Measurements from ENCODE around the gene PEAR1.

The PEAR1 gene

DNA sequence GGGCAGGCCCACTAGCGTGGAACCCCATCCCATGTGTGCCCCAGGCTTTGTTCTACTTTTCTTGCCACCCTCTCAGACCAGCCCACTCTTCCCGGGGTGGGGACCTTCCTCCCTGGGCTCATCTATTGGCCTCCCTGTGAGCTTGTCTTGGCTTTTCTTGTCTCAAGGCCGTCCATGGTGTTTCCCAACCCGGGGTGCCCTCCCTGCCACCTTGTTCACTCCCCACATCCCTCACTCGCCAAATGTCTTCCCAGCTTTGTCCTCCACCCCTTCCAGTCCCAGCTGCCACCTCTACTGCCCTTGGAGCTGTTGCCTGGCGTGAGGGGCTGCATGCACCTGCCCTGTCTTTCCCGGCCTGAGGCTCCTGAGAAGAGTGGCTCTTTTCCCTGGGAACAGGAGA is 45.3 kb downstream of the PEAR1 start:
- no peaks in the 10 kb centered on the region for H3K4me1 Mint-ChIP-seq
- no peak overlapping the region for H3K27ac Mint-ChIP-seq
- peaks cover 13% of the 10 kb centered on the region for H3K27me3 Mint-ChIP-seq
- peaks cover 6% of the 10 kb centered on the region for H3K36me3 Mint-ChIP-seq
- ATAC-seq: no peak
- H3K9me3 Mint-ChIP-seq: no peaks in the 10 kb centered on the region
- no peak overlapping the region for H3K4me3 Mint-ChIP-seq

DNA sequence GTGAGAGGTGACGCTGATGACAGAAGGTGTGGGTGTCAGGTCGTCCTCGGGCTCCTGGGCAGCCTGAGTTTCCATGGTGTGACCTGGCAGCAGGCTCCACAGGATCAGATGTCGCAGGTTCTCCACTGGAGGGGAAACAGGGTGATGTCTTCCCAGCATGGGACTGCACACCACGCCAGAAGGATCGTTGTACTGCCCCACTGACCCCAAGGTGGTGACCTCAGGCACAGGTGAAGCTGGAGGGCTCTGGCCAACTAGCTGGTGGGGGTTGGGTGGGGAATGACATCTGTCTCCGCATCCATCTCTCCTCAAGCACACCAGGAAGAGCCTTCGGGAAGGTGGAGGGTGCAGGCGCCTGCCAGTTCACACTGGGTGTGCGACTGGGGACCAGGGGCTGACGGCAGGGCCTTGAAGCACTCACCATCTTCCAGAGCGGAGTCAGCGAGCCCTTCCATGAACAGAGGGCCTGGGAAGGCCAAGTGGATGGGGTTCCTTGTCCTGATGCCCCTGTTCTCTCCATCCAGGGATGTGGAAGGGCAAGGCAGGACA is 46.3 kb downstream of the PEAR1 start:
- Mint-ChIP-seq H3K36me3 (peaks cover 6% of the 10 kb centered on the region), H3K4me1 (no peaks in the 10 kb centered on the region), H3K4me3 (no peak overlapping the region), H3K9me3 (no peaks in the 10 kb centered on the region), H3K27me3 (peaks cover 9% of the 10 kb centered on the region), H3K27ac (no peak overlapping the region)
- ATAC-seq: no peak

DNA sequence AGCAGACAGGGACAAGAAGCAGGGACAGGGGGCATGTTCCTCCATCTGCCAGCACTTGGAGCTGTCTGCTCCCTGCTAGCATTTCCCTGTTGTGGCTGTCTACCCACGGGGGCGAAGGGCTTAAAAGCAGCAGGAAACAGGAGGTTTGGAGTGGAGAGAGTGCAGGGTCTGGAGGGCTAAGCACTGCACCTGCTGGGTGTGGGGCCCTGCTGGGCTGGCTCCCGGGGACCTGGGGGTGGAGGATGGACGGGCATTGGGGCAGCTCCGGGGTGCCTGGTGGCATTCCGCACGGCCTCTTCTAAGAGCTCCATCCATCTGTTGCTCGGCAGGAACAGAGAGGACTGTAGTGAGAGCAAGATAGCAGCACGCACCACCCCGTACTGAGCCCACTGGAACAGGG is 48.2 kb downstream of the PEAR1 start:
- H3K36me3 Mint-ChIP-seq: peaks cover 15% of the 10 kb centered on the region
- no peak for ATAC-seq
- H3K27me3 Mint-ChIP-seq: peaks cover 9% of the 10 kb centered on the region
- no peak overlapping the region for H3K27ac Mint-ChIP-seq
- H3K4me3 Mint-ChIP-seq: no peak overlapping the region
- no peaks in the 10 kb centered on the region for H3K9me3 Mint-ChIP-seq
- H3K4me1 Mint-ChIP-seq: no peaks in the 10 kb centered on the region

DNA sequence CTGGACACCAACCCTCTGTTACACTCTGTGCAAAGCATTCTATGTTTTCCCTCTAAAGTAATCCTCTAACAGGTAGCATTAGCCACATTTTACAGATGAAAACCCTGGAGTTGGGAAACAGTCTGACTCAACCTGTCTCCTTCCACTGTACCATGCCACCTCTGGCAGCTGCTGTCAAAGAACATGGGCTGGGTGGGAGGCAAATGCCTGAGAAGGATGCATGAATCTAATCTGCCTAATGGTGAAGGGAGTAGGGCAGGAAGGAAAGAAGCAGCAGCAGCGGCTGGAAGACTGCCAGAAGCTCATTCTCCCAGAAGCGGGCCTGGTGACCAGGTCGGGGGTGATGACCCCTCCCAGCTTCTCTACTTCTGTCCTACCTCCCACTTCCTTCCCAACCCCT is 48.7 kb downstream of the PEAR1 start:
- no peak for ATAC-seq
- H3K36me3 Mint-ChIP-seq: peaks cover 15% of the 10 kb centered on the region
- H3K9me3 Mint-ChIP-seq: no peaks in the 10 kb centered on the region
- H3K27ac Mint-ChIP-seq: no peak overlapping the region
- no peak overlapping the region for H3K4me3 Mint-ChIP-seq
- H3K4me1 Mint-ChIP-seq: no peaks in the 10 kb centered on the region
- H3K27me3 Mint-ChIP-seq: peaks cover 9% of the 10 kb centered on the region

- no peak for ATAC-seq
- Mint-ChIP-seq H3K4me1 (no peaks in the 10 kb centered on the region), H3K27me3 (peaks cover 9% of the 10 kb centered on the region), H3K9me3 (no peaks in the 10 kb centered on the region), H3K27ac (no peak overlapping the region), H3K36me3 (peaks cover 15% of the 10 kb centered on the region), H3K4me3 (no peak overlapping the region)
Observed at GRCh38 chr1:156942576-156942975, 49.1 kb downstream of the PEAR1 start.

DNA sequence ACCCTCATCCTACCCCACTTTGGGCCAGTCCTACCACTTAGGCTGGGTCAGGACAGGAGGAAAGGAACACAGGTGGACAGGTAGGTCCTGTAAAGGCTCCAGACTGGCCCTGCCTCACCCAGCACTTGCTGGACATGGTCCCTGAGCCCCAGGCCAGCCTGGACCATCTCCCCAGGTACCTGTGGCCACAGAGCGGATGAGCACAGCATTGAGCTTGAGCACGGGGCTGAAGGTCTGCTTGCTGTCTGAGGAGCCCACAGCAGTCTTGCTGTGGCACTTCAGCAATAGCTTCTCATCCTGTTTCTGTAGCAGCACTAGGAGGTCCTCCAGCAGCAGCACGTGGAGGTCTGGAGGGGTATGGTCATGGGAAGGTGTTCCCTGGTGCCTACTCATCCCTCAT is 50.2 kb downstream of the PEAR1 start:
- no peak for ATAC-seq
- no peak overlapping the region for H3K4me3 Mint-ChIP-seq

DNA sequence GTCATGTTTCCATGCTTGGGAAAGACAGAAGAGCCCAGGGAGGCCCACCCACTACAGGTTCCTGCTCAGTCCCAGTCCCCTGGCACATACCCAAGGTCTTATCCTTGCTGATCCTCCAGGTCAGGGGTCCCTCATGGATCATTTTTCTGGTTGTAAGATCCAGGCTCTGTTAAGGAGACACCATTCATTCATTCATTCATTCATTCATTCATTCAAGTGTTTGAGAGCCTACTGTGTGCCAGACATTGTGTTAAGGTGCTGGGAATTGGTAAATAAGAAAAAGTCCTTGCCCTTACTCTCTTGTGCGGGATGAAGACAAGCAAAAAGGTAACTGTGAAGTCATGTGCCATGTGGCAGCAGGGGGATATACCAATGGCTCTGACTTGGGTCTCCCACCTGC is 50.8 kb downstream of the PEAR1 start:
- peaks cover 9% of the 10 kb centered on the region for H3K27me3 Mint-ChIP-seq
- no peaks in the 10 kb centered on the region for H3K9me3 Mint-ChIP-seq
- no peak overlapping the region for H3K4me3 Mint-ChIP-seq
- H3K27ac Mint-ChIP-seq: no peak overlapping the region
- no peaks in the 10 kb centered on the region for H3K4me1 Mint-ChIP-seq
- H3K36me3 Mint-ChIP-seq: peaks cover 15% of the 10 kb centered on the region
- ATAC-seq: no peak

More for the DNA sequence above, 50.2 kb downstream of the PEAR1 start:
- Mint-ChIP-seq H3K4me1 (no peaks in the 10 kb centered on the region), H3K36me3 (peaks cover 15% of the 10 kb centered on the region), H3K27ac (no peak overlapping the region), H3K27me3 (peaks cover 9% of the 10 kb centered on the region), H3K9me3 (no peaks in the 10 kb centered on the region)

GRCh38 chr1:156944848-156945247 is 51.3 kb downstream of the PEAR1 start:
- no peak for ATAC-seq
- Mint-ChIP-seq H3K36me3 (peaks cover 15% of the 10 kb centered on the region), H3K27ac (no peak overlapping the region), H3K9me3 (no peaks in the 10 kb centered on the region), H3K4me1 (no peaks in the 10 kb centered on the region), H3K4me3 (no peak overlapping the region), H3K27me3 (peaks cover 9% of the 10 kb centered on the region)

GRCh38 chr1:156945881-156946661 is 52.6 kb downstream of the PEAR1 start:
- no peak overlapping the region for H3K27ac Mint-ChIP-seq
- ATAC-seq: no peak
- H3K9me3 Mint-ChIP-seq: no peaks in the 10 kb centered on the region

DNA sequence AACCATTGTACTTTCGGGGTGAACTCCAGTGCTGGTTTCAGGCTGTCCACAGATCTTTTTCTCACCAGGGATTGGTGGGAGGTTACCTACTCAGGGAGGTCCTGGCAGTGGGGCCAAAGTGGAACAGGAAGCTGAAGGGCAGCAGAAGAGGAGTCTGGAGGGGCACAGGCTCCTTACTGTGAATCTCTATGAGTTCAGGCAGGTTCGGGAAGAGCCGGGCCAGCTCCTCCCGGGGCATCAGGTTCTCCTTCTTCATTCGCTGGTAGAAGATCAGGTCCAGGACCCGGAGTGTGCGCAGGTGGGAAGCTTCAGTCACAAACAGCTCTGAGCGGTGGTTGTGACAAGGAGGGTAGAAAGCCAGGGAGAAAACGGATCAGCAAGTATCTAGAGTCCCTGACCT is 53.6 kb downstream of the PEAR1 start:
- no peaks in the 10 kb centered on the region for H3K27me3 Mint-ChIP-seq
- ATAC-seq: no peak
- no peaks in the 10 kb centered on the region for H3K9me3 Mint-ChIP-seq
- H3K36me3 Mint-ChIP-seq: peaks cover 17% of the 10 kb centered on the region
- no peak overlapping the region for H3K4me3 Mint-ChIP-seq
- no peak overlapping the region for H3K27ac Mint-ChIP-seq
- H3K4me1 Mint-ChIP-seq: no peaks in the 10 kb centered on the region

More at GRCh38 chr1:156945881-156946661, 52.6 kb downstream of the PEAR1 start:
- no peak overlapping the region for H3K4me3 Mint-ChIP-seq
- H3K27me3 Mint-ChIP-seq: peaks cover 5% of the 10 kb centered on the region
- peaks cover 15% of the 10 kb centered on the region for H3K36me3 Mint-ChIP-seq
- no peaks in the 10 kb centered on the region for H3K4me1 Mint-ChIP-seq

DNA sequence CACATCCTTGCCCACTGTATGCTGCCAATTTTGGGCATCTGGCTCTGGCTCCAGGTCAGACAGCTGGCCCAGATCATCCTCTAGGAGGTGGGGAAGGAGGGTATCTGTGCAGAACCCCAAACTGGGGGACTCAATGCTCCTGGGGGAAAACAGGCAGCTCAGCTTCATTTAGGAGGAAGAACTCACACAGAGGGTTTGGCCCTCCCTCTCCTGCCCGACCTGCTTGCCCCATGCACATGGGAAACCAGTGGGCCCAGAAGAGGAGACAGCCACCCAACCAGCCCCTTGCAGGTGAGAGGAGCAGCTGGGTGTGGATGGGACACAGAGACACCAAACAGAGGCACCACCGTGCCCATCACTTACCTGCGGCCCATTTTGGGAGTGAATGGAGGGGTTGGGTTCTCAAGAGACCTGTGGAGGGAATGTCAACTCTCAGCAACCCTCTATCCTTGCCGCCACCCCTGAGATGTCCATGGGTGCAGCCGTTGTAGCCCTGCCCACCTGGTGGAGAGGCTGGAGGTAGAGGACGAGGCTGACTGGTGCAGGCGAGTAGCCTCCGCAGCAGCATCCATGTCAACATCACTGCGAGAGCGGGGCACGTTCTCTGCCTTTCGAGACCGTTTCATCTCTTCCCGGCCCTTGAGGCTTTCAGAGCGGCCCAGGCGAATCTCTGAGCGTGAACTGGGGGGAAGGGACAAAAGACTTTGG is 54.5 kb downstream of the PEAR1 start:
- Mint-ChIP-seq H3K4me3 (no peak overlapping the region), H3K36me3 (peaks cover 17% of the 10 kb centered on the region), H3K4me1 (no peaks in the 10 kb centered on the region), H3K9me3 (no peaks in the 10 kb centered on the region), H3K27ac (no peak overlapping the region), H3K27me3 (no peaks in the 10 kb centered on the region)
- no peak for ATAC-seq

GRCh38 chr1:156948708-156949107 is 55.2 kb downstream of the PEAR1 start:
- H3K36me3 Mint-ChIP-seq: peaks cover 17% of the 10 kb centered on the region
- no peaks in the 10 kb centered on the region for H3K9me3 Mint-ChIP-seq
- H3K4me3 Mint-ChIP-seq: no peak overlapping the region

DNA sequence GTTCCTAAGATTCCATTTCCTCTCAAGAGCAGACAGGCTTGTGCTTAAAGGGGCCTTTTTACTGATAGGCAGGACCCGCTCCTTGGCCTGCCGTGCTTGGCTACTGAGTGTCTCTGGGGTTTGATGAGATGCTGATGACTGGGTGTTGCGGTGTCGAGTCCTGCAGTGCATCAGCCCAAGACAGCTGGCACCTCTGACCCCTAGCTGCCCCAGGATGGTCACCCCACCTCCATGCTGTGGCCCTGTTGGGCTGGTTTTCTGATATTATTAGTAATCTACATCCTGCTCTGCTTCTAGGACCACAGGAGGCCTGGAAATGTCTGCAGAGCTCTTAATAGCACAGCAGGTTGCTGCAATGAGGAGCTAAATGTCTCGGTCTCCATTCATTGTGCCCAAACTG is 55.6 kb downstream of the PEAR1 start:
- Mint-ChIP-seq H3K27me3 (no peaks in the 10 kb centered on the region), H3K36me3 (peaks cover 17% of the 10 kb centered on the region)
- ATAC-seq: no peak

More at GRCh38 chr1:156948708-156949107, 55.2 kb downstream of the PEAR1 start:
- Mint-ChIP-seq H3K27me3 (no peaks in the 10 kb centered on the region), H3K27ac (no peak overlapping the region), H3K4me1 (no peaks in the 10 kb centered on the region)
- no peak for ATAC-seq

DNA sequence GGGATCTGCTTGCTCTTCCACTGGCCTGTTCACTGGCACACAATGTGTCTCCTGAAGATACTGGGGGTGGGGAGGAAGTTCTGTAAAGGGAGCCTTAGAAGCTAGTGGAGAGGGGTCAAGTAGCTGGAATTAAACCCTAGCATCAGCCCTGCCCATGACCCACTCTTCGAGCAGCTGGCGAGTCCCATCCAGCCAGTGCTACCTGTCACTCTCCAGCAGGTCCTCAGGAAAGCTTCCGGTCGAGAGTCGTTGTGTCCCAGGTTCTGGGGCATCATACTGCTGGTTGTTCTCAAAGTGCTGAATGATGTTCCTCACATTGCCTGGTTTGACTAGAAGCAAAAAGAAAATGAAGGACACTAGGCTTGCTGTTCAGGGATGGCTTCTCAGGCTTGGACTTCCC is 57.9 kb downstream of the PEAR1 start:
- Mint-ChIP-seq H3K4me3 (no peak overlapping the region), H3K4me1 (no peaks in the 10 kb centered on the region), H3K27ac (no peak overlapping the region), H3K9me3 (no peaks in the 10 kb centered on the region), H3K36me3 (peaks cover 15% of the 10 kb centered on the region), H3K27me3 (no peaks in the 10 kb centered on the region)
- no peak for ATAC-seq

More for the DNA sequence above, 55.6 kb downstream of the PEAR1 start:
- no peaks in the 10 kb centered on the region for H3K4me1 Mint-ChIP-seq
- H3K4me3 Mint-ChIP-seq: no peak overlapping the region
- no peak overlapping the region for H3K27ac Mint-ChIP-seq
- H3K9me3 Mint-ChIP-seq: no peaks in the 10 kb centered on the region

DNA sequence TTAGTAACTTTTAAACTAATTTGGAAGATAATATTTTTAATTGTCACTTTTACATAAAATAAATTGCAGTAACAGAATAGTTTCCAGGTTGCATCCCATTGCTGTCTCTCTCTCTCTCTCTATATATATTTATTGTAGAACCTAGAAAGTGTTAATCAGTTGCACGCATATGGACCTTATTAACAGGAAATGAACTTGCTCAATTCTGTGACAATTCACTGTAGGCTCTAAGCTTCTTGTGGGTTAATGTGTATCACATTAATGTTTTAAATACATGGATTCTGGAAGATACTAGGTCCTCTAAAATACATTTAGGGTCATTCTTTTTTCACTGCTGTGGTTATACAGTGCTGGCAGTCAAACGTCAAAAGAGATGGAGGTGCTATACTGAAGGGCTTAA is 60.1 kb downstream of the PEAR1 start:
- no peak overlapping the region for H3K27ac Mint-ChIP-seq
- no peak for ATAC-seq
- H3K36me3 Mint-ChIP-seq: peaks cover 13% of the 10 kb centered on the region
- H3K4me3 Mint-ChIP-seq: no peak overlapping the region
- H3K27me3 Mint-ChIP-seq: no peaks in the 10 kb centered on the region
- H3K4me1 Mint-ChIP-seq: no peaks in the 10 kb centered on the region
- no peaks in the 10 kb centered on the region for H3K9me3 Mint-ChIP-seq

- ATAC-seq: no peak
- H3K27ac Mint-ChIP-seq: no peak overlapping the region
- H3K4me1 Mint-ChIP-seq: no peaks in the 10 kb centered on the region
- no peak overlapping the region for H3K4me3 Mint-ChIP-seq
- H3K27me3 Mint-ChIP-seq: no peaks in the 10 kb centered on the region
- H3K36me3 Mint-ChIP-seq: peaks cover 7% of the 10 kb centered on the region
- H3K9me3 Mint-ChIP-seq: no peaks in the 10 kb centered on the region
Observed at GRCh38 chr1:156956333-156956732, 62.8 kb downstream of the PEAR1 start.

All from stimulated activated memory B cell treated with anti-CD40 and anti-IgM and Interleukin-4, amounts not matched to agents 10 μg/mL and 1 μg/mL and 100 μg/mL, for 72 hours (primary cell).